22Rv1 (cell line): ENCODE results near the gene RPS8.

ENCODE experiments used
- CTCF ChIP-seq: fragments of 450-650 bp; IDR thresholded peaks from 2 replicates; pipeline ENCODE4 v1.5.1; 2017; ENCODE audit warnings: mild to moderate bottlenecking
- ZFX ChIP-seq: fragments of 450-650 bp; IDR thresholded peaks from 2 replicates; pipeline ENCODE4 v1.6.1; 2017; ENCODE audit warnings: antibody characterized with exemption, borderline replicate concordance

GRCh38 chr1:44784094-44785028 lies 9.0 kb downstream of the RPS8 start:
- TF ChIP-seq CTCF (no peak), ZFX (no peak)
